ENCODE results near the gene RPS21. TPM values are rescaled to one million over a fixed set of nuclear protein-coding genes. Genes with fewer than 3 reads are reported as not detected.

Gene RPS21
- total RNA-seq, 1 donor from 2014 or later = 661 TPM

DNA sequence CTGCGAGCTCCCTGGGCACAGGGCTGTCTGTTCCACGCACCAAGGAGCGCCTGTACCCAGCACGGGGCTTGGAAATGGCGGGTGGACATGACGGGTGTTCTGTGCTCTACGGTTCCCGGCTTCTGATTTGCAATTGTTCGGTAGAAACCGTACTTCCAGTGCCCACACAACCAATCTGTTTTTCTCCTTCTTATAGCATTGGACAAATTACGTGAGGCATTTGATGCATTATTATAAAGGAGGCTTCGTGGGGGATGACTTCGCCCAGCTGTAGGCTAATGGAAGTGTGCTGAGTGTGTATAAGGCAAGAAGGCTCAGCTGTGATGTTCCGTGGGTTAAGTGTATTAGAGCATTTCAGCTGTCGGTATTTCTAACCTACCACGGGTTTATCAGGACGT lies 9.8 kb upstream of the RPS21 start:
- H3K9me3 ChIP-seq (replicated peaks) = no peaks in the 10 kb centered on the region
- peak overlapping the region; percentile 86 for H3K27ac ChIP-seq (replicated peaks)
- intact Hi-C loops (cut with micrococcal nuclease) = no loop called here
- H3K36me3 ChIP-seq = no peaks in the 10 kb centered on the region
- H3K4me1 ChIP-seq = peaks cover 66% of the 10 kb centered on the region
- DNase-seq = no peak
- H3K4me3 ChIP-seq = no peak overlapping the region
- TF ChIP-seq, protein P1, sequence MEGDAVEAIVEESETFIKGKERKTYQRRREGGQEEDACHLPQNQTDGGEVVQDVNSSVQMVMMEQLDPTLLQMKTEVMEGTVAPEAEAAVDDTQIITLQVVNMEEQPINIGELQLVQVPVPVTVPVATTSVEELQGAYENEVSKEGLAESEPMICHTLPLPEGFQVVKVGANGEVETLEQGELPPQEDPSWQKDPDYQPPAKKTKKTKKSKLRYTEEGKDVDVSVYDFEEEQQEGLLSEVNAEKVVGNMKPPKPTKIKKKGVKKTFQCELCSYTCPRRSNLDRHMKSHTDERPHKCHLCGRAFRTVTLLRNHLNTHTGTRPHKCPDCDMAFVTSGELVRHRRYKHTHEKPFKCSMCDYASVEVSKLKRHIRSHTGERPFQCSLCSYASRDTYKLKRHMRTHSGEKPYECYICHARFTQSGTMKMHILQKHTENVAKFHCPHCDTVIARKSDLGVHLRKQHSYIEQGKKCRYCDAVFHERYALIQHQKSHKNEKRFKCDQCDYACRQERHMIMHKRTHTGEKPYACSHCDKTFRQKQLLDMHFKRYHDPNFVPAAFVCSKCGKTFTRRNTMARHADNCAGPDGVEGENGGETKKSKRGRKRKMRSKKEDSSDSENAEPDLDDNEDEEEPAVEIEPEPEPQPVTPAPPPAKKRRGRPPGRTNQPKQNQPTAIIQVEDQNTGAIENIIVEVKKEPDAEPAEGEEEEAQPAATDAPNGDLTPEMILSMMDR (IDR thresholded peaks at IDR 0.05; ENCODE audit: borderline replicate concordance) = no peak
- H3K27me3 ChIP-seq (ENCODE audit: low read depth) = no peaks in the 10 kb centered on the region

DNA sequence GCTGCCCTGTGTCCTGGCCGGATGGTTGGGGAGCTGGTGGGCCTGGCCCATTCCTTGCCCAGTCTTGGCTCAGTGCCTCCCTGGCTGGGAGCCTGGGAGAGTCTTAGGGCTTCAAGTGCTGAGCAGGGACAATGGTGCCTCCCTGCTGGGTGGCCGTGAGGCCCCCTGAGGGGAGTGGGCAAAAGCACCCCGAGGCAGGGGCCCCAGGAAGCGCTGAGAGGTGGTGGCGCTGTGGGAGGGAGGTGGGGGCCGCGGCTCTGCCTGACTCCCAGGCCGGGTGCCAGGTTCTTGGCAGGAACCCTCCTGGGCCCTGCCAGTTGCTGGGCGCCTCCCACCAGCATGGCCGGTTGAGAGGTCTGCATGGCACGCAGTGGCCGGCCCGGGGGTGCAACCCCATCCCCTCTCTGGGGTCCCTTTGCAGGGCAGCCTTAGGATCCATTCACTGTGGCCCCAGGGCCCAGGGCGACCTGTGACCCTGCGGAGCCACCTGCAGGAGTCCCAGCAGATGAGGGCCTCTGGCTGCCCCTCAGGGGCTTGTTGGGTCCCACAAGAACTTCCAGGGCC lies 9.2 kb upstream of the RPS21 start:
- H3K27ac ChIP-seq (replicated peaks) = peak overlapping the region; percentile 86
- no peaks in the 10 kb centered on the region for H3K36me3 ChIP-seq
- TF ChIP-seq, protein P1 (IDR thresholded peaks at IDR 0.05; ENCODE audit: borderline replicate concordance) = no peak
- no peaks in the 10 kb centered on the region for H3K9me3 ChIP-seq (replicated peaks)
- intact Hi-C loops (cut with micrococcal nuclease) = no loop called here
- H3K4me3 ChIP-seq = no peak overlapping the region
- peaks cover 72% of the 10 kb centered on the region for H3K4me1 ChIP-seq
- DNase-seq = peak; percentile 59
- no peaks in the 10 kb centered on the region for H3K27me3 ChIP-seq (ENCODE audit: low read depth)

DNA sequence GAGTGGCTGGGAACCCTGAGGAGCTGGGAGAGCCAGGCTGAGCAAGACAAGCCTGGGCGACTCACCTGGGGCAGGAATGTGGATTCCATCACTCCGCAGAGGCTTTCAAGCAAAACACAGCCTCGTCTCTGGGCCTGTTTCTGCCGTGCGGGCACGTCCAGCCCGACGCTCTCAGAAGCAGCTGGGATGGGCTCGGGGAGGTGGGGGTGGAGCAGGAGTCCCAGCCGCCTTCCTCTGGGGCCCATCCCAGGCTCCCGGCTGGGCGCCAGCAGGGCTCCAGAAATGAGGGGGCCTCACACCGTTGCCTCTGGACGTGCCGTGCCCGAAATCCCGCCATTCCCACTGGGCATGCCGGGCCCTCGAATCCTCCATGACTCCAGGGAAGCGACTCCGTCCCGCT lies 8.7 kb upstream of the RPS21 start:
- H3K4me1 ChIP-seq = peaks cover 72% of the 10 kb centered on the region
- peak overlapping the region; percentile 86 for H3K27ac ChIP-seq (replicated peaks)

DNA sequence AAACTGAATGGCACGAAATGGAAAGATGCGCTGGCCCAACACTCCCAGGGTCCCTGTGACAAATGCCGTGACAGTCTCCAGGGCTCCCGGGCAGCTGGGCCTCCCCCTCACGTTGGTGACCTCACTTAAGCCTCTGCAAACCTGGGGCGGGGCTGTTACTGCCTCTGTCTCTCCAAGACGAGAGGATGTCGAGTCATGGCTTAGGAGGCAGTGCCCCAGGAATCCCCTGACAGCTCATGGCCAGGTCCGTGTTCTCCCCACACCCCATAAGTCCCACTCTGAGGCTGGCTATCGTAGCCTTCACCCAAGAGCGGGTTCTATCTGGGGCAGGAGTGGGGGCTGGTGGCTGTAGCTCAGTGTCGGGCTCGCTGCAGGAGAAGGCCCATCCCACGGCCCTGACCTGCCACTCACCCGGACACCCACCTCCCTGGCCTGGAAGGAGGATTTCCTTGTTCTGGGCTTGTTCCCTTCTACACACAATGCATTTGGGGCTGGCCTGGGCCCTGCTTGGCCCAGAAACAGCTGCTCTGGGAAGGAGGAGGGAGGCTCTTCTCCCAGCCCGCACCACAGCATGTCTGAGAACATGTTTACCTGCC lies 5.6 kb upstream of the RPS21 start:
- peak overlapping the region; percentile 91 for H3K27ac ChIP-seq (replicated peaks)
- no peaks in the 10 kb centered on the region for H3K36me3 ChIP-seq
- intact Hi-C loops (cut with micrococcal nuclease) = loop anchor here (5.0 kb wide), 1 partner anchor 79 kb away; the partner anchor contains the start of gene ADRM1
- H3K4me1 ChIP-seq = peaks cover 66% of the 10 kb centered on the region
- TF ChIP-seq, protein P1 (IDR thresholded peaks at IDR 0.05; ENCODE audit: borderline replicate concordance) = no peak
- H3K9me3 ChIP-seq (replicated peaks) = no peaks in the 10 kb centered on the region
- H3K27me3 ChIP-seq (ENCODE audit: low read depth) = no peaks in the 10 kb centered on the region
- H3K4me3 ChIP-seq = peak overlapping the region; percentile 36
- DNase-seq = no peak

More for the DNA sequence above, 8.7 kb upstream of the RPS21 start:
- no peak overlapping the region for H3K4me3 ChIP-seq
- no peak for DNase-seq
- intact Hi-C loops (cut with micrococcal nuclease) = no loop called here
- no peaks in the 10 kb centered on the region for H3K27me3 ChIP-seq (ENCODE audit: low read depth)
- H3K36me3 ChIP-seq = no peaks in the 10 kb centered on the region
- no peaks in the 10 kb centered on the region for H3K9me3 ChIP-seq (replicated peaks)
- TF ChIP-seq, protein P1 (IDR thresholded peaks at IDR 0.05; ENCODE audit: borderline replicate concordance) = no peak

DNA sequence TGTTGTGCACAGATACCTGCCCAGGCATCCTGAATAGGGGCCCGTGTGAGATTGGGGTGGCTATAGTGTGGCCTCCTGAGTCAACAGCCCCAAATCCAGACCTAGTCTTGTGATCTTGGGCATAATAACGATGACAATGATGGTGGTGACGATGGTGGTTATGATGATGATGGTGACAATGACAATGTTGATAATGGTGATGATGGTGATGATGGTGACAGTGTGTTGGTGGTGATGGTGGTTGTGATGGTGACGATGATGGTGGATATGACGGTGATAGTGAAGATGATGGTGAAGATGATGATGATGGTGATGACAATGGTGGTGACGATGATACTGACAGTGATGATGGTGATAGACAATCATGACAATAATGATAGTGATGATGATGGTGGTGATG lies 5.1 kb upstream of the RPS21 start:
- no peaks in the 10 kb centered on the region for H3K27me3 ChIP-seq (ENCODE audit: low read depth)
- H3K4me3 ChIP-seq = no peak overlapping the region
- no peak for DNase-seq
- no peaks in the 10 kb centered on the region for H3K9me3 ChIP-seq (replicated peaks)
- intact Hi-C loops (cut with micrococcal nuclease) = loop anchor here (5.0 kb wide), 1 partner anchor 80 kb away; the partner anchor contains the start of gene ADRM1
- peaks cover 65% of the 10 kb centered on the region for H3K4me1 ChIP-seq
- TF ChIP-seq, protein P1 (IDR thresholded peaks at IDR 0.05; ENCODE audit: borderline replicate concordance) = no peak
- H3K36me3 ChIP-seq = no peaks in the 10 kb centered on the region
- H3K27ac ChIP-seq (replicated peaks) = peak overlapping the region; percentile 91
